ENCODE data around the gene TCF7L2. TPM values are rescaled to one million over a fixed set of nuclear protein-coding genes. Genes with fewer than 3 reads are reported as not detected.

Gene TCF7L2
- total RNA-seq, 2 donors from 2014 or later = 9.1 to 25.7 TPM

GRCh38 chr10:112956631-112957350, 6.7 kb downstream of the TCF7L2 start:
- TF ChIP-seq CTCF (IDR thresholded peaks at IDR 0.05) (no peak), POLR2A (IDR thresholded peaks at IDR 0.05) (no peak)
- WGBS, 2 donors = 47 to 58% methylated on average over 10 of the region's 10 CpGs
- intact Hi-C loops (cut with DNase I) = no loop called here
- no peak for ATAC-seq
- no peak for DNase-seq
- peaks cover 46% of the 10 kb centered on the region for H3K4me1 ChIP-seq
- H3K27me3 ChIP-seq = no peaks in the 10 kb centered on the region
- H3K9me3 ChIP-seq = no peaks in the 10 kb centered on the region
- H3K27ac ChIP-seq = peak overlapping the region; percentile 25 to 96 (median 70)
- H3K36me3 ChIP-seq (replicated peaks in 1 of 2; ENCODE audit: insufficient read depth in 1 of 2, low read depth in 2 of 2) = no peaks in the 10 kb centered on the region
- H3K4me3 ChIP-seq = no peak overlapping the region

GRCh38 chr10:112957640-112958092, 7.6 kb downstream of the TCF7L2 start:
- DNase-seq = no peak
- intact Hi-C loops (cut with DNase I) = no loop called here
- 76 to 87% methylated on average over 4 of the region's 4 CpGs for WGBS, 2 donors
- no peak overlapping the region for H3K4me3 ChIP-seq
- ATAC-seq = no peak
- H3K36me3 ChIP-seq (replicated peaks in 1 of 2; ENCODE audit: insufficient read depth in 1 of 2, low read depth in 2 of 2) = no peaks in the 10 kb centered on the region
- H3K4me1 ChIP-seq = peaks cover 46% of the 10 kb centered on the region
- peak overlapping the region in 1 of 4 donors; percentile 92 for H3K27ac ChIP-seq
- no peak for TF ChIP-seq CTCF (IDR thresholded peaks at IDR 0.05)
- TF ChIP-seq POLR2A (IDR thresholded peaks at IDR 0.05) = no peak
- no peaks in the 10 kb centered on the region for H3K27me3 ChIP-seq
- H3K9me3 ChIP-seq = no peaks in the 10 kb centered on the region

GRCh38 chr10:112958275-112958995, 8.4 kb downstream of the TCF7L2 start:
- Histone ChIP-seq H3K36me3 (replicated peaks in 1 of 2; ENCODE audit: insufficient read depth in 1 of 2, low read depth in 2 of 2) (no peaks in the 10 kb centered on the region), H3K4me3 (no peak overlapping the region), H3K9me3 (no peaks in the 10 kb centered on the region), H3K27ac (peak overlapping the region in 1 of 4 donors; percentile 92), H3K27me3 (no peaks in the 10 kb centered on the region), H3K4me1 (peaks cover 45% of the 10 kb centered on the region)
- ATAC-seq (no peak), DNase-seq (no peak)
- intact Hi-C loops (cut with DNase I) = no loop called here
- no peak for TF ChIP-seq CTCF (IDR thresholded peaks at IDR 0.05)
- no peak for TF ChIP-seq POLR2A (IDR thresholded peaks at IDR 0.05)
- 69 to 70% methylated on average over 8 of the region's 8 CpGs for WGBS, 2 donors

- no peaks in the 10 kb centered on the region for H3K27me3 ChIP-seq
- TF ChIP-seq CTCF (IDR thresholded peaks at IDR 0.05) (no peak), POLR2A (IDR thresholded peaks at IDR 0.05) (no peak)
- intact Hi-C loops (cut with DNase I) = no loop called here
- ATAC-seq (no peak), DNase-seq (no peak)
- H3K36me3 ChIP-seq (replicated peaks in 1 of 2; ENCODE audit: insufficient read depth in 1 of 2, low read depth in 2 of 2) = no peaks in the 10 kb centered on the region
- WGBS, 2 donors = 68 to 70% methylated on average over 6 of the region's 6 CpGs
- H3K27ac ChIP-seq = no peak overlapping the region
- no peaks in the 10 kb centered on the region for H3K9me3 ChIP-seq
- no peak overlapping the region for H3K4me3 ChIP-seq
- H3K4me1 ChIP-seq = peaks cover 38% of the 10 kb centered on the region
Observed at GRCh38 chr10:112959207-112959838, 9.3 kb downstream of the TCF7L2 start.

Data from body of pancreas (tissue), 4 donors.